CD4-positive, alpha-beta T cell (primary cell): Measurements from ENCODE around the gene CAPN9. TPM values are rescaled to one million over a fixed set of nuclear protein-coding genes. Genes with fewer than 3 reads are reported as not detected.

ENCODE experiments used
- ATAC-seq: fragments of 200-7000 bp; cut with Tn5 transposase; one replicate; pipeline ENCODE4 v1.10.0; 2022; ENCODE audit warnings: mild to moderate bottlenecking; ENCODE audit not compliant: poor library complexity
- CTCF ChIA-PET: fragments of 350-600 bp; sonication (Branson Sonifier 250); formaldehyde crosslinking; loops from one replicate; lab custom pipeline; 2021; ENCODE audit warnings: antibody characterized with exemption, inconsistent platforms; lab: Charles Lee
- POLR2A ChIA-PET: fragments of 350-600 bp; sonication (Branson Sonifier 250); formaldehyde crosslinking; loops from one replicate; lab custom pipeline; 2021; ENCODE audit warnings: antibody characterized with exemption, inconsistent platforms; lab: Charles Lee
- DNase-seq, 14 experiments: peaks; one replicate each; pipeline ENCODE4 v3.0.0-alpha.2; 2013 to 2020; ENCODE audit warnings: mixed read lengths in 2 of 14
- H3K27ac ChIP-seq, 2 donors: one replicate each; pipeline versions ENCODE4 v1.5.1 to v1.7.0; 2013; ENCODE audit warnings: low read length in 2 of 2, low read depth in 1 of 2, mild to moderate bottlenecking in 1 of 2
- H3K27me3 ChIP-seq, 2 experiments: 1 replicate in 1 of 2; 2 replicates in 1 of 2; pipeline versions ENCODE4 v1.6.1 to v1.7.0; 2013; ENCODE audit warnings: low read length in 2 of 2, control low read depth in 1 of 2, mild to moderate bottlenecking in 1 of 2, moderate library complexity in 1 of 2; ENCODE audit not compliant: insufficient read depth in 2 of 2, control insufficient read depth in 1 of 2
- H3K36me3 ChIP-seq: one replicate; pipeline ENCODE4 v1.6.1; 2013; ENCODE audit warnings: low read length, control low read depth; ENCODE audit not compliant: insufficient read depth
- H3K4me1 ChIP-seq: one replicate; pipeline ENCODE4 v1.6.1; 2013; ENCODE audit warnings: low read length, control low read depth; ENCODE audit not compliant: insufficient read depth
- H3K4me3 ChIP-seq: one replicate; pipeline ENCODE4 v1.5.1; 2013; ENCODE audit warnings: mild to moderate bottlenecking, low read length, moderate library complexity
- H3K9me3 ChIP-seq, 2 experiments: 1 replicate in 1 of 2; 2 replicates in 1 of 2; pipeline versions ENCODE4 v1.6.1 to v1.7.0; 2013; ENCODE audit warnings: low read length in 2 of 2, mild to moderate bottlenecking in 2 of 2, control low read depth in 1 of 2, moderate library complexity in 1 of 2; ENCODE audit not compliant: control insufficient read depth in 1 of 2, insufficient read depth in 1 of 2
- H3K27ac Mint-ChIP-seq: one replicate; pipeline ENCODE4 v1.8.0; 2020; ENCODE audit warnings: mixed read lengths
- H3K27me3 Mint-ChIP-seq: one replicate; pipeline ENCODE4 v1.8.0; 2021; ENCODE audit warnings: mixed read lengths
- H3K36me3 Mint-ChIP-seq: one replicate; pipeline ENCODE4 v1.8.0; 2021; ENCODE audit warnings: low read depth, mixed read lengths
- H3K4me1 Mint-ChIP-seq: one replicate; pipeline ENCODE4 v1.8.0; 2021; ENCODE audit warnings: low read depth, mixed read lengths
- H3K4me3 Mint-ChIP-seq: one replicate; pipeline ENCODE4 v1.8.0; 2020; ENCODE audit warnings: mild to moderate bottlenecking, mixed read lengths
- H3K9me3 Mint-ChIP-seq: one replicate; pipeline ENCODE4 v1.8.0; 2020; ENCODE audit warnings: mixed read lengths
- CTCF ChIP-seq: fragments of 200-600 bp; IDR thresholded peaks from one replicate; pipeline ENCODE4 v1.8.0; 2022; ENCODE audit warnings: antibody characterized with exemption, mild to moderate bottlenecking
- intact Hi-C, 2 experiments: fragments of 100-400 bp; cut with DNase I in 1 of 2; cut with micrococcal nuclease in 1 of 2; formaldehyde crosslinking; loops; one replicate each; pipeline versions ENCODE4 v1.15.1 to v1.9.0; 2023 to 2025; cut with DNase I, micrococcal nuclease
- total RNA-seq, 174 experiments: library from RNA in 2 of 174; stranded (reverse) in 2 of 174; gene quantifications; one replicate each; pipeline ENCODE4 v1.2.3 and lab custom pipeline; 2021 to 2026

Gene CAPN9
- total RNA-seq, 2 experiments from 2014 or later = not detected

- Histone ChIP-seq H3K36me3 (no peaks in the 10 kb centered on the region), H3K27me3 (peaks cover 0 to 2% of the 10 kb centered on the region in 2 experiments), H3K4me1 (no peaks in the 10 kb centered on the region), H3K27ac (no peak overlapping the region), H3K4me3 (no peak overlapping the region), H3K9me3 (no peaks in the 10 kb centered on the region)
- H3K27ac Mint-ChIP-seq = no peak overlapping the region
- POLR2A ChIA-PET = interaction anchor here (0.7 kb wide), 1 partner anchor 65 kb away, joined by 3 read pairs; no protein-coding TSS in a partner anchor
- H3K4me1 Mint-ChIP-seq = no peaks in the 10 kb centered on the region
- no peak for DNase-seq
- H3K9me3 Mint-ChIP-seq = no peaks in the 10 kb centered on the region
- H3K4me3 Mint-ChIP-seq = no peak overlapping the region
- no peaks in the 10 kb centered on the region for H3K36me3 Mint-ChIP-seq
- CTCF ChIA-PET = no interaction called here
- ATAC-seq = no peak
- H3K27me3 Mint-ChIP-seq = peaks cover 7% of the 10 kb centered on the region
- intact Hi-C loops = no loop called here
- TF ChIP-seq CTCF = no peak
These were observed 40.1 kb upstream of the CAPN9 start for GRCh38 chr1:230706887-230707731.

- no peak for TF ChIP-seq CTCF
- ATAC-seq (no peak), DNase-seq (no peak)
- ChIA-PET CTCF (no interaction called here), POLR2A (interaction anchor here (0.7 kb wide), 1 partner anchor 66 kb away, joined by 3 read pairs; no protein-coding TSS in a partner anchor)
- Mint-ChIP-seq H3K9me3 (no peaks in the 10 kb centered on the region), H3K4me1 (no peaks in the 10 kb centered on the region), H3K4me3 (no peak overlapping the region), H3K27ac (no peak overlapping the region), H3K27me3 (peaks cover 9% of the 10 kb centered on the region), H3K36me3 (no peaks in the 10 kb centered on the region)
- H3K27ac ChIP-seq = no peak overlapping the region
- H3K36me3 ChIP-seq = no peaks in the 10 kb centered on the region
- peaks cover 0 to 2% of the 10 kb centered on the region in 2 experiments for H3K27me3 ChIP-seq
- H3K4me1 ChIP-seq = no peaks in the 10 kb centered on the region
- intact Hi-C loops = no loop called here
- H3K4me3 ChIP-seq = no peak overlapping the region
- H3K9me3 ChIP-seq = no peaks in the 10 kb centered on the region
These were observed 39.2 kb upstream of the CAPN9 start for GRCh38 chr1:230707732-230708630.

- no peak for ATAC-seq
- no peak for TF ChIP-seq CTCF
- no peaks in the 10 kb centered on the region for H3K4me1 ChIP-seq
- H3K4me3 Mint-ChIP-seq = no peak overlapping the region
- no peaks in the 10 kb centered on the region for H3K9me3 Mint-ChIP-seq
- H3K4me1 Mint-ChIP-seq = no peaks in the 10 kb centered on the region
- peaks cover 9% of the 10 kb centered on the region for H3K27me3 Mint-ChIP-seq
- POLR2A ChIA-PET = no interaction called here
- no peaks in the 10 kb centered on the region for H3K36me3 ChIP-seq
- no peak overlapping the region for H3K27ac Mint-ChIP-seq
- CTCF ChIA-PET = no interaction called here
- intact Hi-C loops = no loop called here
- H3K4me3 ChIP-seq = no peak overlapping the region
- H3K36me3 Mint-ChIP-seq = no peaks in the 10 kb centered on the region
- DNase-seq = no peak
- H3K27me3 ChIP-seq = peaks cover 0 to 6% of the 10 kb centered on the region in 2 experiments
- no peaks in the 10 kb centered on the region for H3K9me3 ChIP-seq
- no peak overlapping the region for H3K27ac ChIP-seq
These were observed 38.3 kb upstream of the CAPN9 start for GRCh38 chr1:230708631-230709580.
